NCI-H510A (cell line): Measurements from ENCODE around the gene CAPNS2.

Experiments
- DNase-seq: peaks from one replicate; lab custom pipeline; 2025; lab: John Stamatoyannopoulos, UW

The CAPNS2 gene

GRCh38 chr16:55566432-55567175 lies at the start of gene CAPNS2:
TSS of gene CAPNS2 (plus strand) at chr16:55566684. CDS start at chr16:55566757, 73 bp downstream.
- DNase-seq, result no peak

DNA sequence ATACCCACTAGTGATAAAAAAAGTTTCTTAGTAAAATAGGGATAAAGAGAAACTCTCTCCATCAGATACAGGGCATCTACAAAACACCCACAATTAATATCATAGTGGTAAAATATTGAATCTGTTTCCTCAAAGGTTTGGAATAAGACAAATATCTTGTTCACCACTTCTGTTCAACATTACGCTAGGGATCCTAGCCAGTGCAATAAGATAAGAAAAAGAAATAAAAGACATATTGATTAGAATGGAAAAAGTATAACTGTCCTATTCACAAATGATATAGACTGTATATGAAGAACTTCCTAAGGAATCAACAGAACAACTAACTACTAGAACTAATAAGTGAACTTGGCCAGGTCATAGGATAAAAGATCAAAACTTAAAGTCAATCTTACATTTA lies 44.7 kb upstream of the CAPNS2 start:
- DNase-seq, result no peak

DNA sequence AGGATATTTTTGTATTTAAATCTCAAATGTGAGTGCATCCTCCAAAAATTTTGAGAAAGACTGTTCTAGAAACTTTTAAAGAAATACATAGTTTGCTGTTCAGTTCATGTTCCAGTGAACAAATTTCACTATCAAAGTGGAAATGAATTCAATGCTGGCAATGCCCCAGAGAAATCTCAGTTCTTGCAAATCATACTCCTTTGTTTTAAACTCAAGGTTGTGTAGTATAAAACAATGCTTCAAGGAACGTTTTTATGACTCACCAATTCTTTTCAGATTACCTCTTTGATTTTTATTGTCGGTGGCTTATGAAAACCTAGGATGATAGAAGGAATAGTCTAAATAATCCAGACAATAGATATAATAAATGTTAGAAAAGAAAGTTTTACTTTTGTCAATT lies 40.0 kb upstream of the CAPNS2 start:
- DNase-seq, result no peak

- no peak for DNase-seq
Observed at GRCh38 chr16:55527885-55528284, 38.6 kb upstream of the CAPNS2 start.

- DNase-seq, result no peak
Observed at GRCh38 chr16:55529018-55529417, 37.5 kb upstream of the CAPNS2 start.

GRCh38 chr16:55530316-55530856 lies 36.1 kb upstream of the CAPNS2 start:
- DNase-seq, result no peak

- no peak for DNase-seq
Observed at GRCh38 chr16:55532227-55532626, 34.3 kb upstream of the CAPNS2 start.

DNA sequence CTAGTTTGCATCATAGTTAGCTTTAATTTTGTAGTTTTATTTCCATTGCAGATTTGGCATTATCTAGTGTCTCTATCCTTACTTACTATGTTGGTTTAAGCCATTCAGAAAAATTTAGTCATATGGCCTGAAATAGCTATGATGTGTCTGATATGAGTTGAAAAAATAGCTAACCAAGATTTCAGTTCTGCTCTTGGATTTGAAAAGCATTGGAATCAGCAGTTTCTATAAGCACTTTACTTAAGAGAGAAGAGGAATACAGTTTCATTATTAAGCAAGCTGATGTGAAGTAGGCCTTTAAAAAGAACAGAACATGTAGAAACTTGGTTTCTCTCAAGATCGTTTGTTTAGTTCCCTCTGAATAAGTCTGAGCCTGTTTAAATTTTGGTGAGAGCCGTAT lies 31.7 kb upstream of the CAPNS2 start:
- DNase-seq, result no peak

- DNase-seq, result no peak
Observed at GRCh38 chr16:55539049-55539448, 27.4 kb upstream of the CAPNS2 start.

- no peak for DNase-seq
Observed at GRCh38 chr16:55539488-55539887, 27.0 kb upstream of the CAPNS2 start.

DNA sequence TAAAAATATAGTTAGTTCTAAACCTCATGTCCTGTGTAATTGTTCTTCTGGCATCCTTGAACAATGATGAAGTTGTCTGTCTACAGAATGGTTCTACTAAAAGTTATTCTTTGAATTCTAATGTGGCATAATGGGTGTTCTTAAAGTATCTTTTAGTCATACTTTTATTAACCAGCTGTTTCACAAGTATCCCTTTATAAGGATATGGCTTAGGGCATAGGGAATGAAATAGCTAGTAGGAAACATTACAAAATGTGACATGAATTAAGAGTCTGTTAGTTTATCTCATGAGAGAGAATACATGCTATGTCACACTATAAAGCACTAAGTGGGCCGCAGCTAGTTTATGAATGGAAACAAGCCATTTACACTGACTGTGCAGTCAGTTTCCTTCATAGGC lies 26.3 kb upstream of the CAPNS2 start:
- DNase-seq, result no peak

DNA sequence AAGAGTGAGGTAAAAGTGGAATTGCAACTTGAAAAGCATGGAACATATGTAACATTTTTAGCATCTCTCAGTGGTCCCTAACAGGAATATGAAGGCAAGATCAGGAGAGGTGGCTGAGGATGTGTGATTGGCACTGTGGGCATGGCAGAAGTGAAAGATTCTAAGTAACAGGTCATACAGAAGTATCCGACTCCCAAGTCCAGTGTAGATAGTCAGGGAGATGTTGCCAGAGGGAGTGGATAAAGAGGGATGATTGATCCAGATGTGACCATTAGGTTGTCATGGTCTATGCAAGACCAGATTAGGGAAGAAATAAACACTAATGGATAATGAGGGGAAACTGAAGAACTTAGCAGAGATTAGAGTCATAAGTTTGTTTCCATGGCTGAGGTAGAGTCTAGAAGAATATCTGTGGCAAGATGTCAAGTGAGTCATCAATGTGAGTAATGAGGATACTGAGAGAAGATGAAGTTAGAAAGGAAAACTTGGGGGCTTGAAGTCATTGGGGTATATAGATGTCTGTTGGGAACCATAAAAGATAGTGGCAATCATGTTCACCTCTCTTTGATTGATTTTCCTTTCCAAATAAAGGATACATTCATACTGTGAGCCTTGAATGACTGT lies 23.9 kb upstream of the CAPNS2 start:
- no peak for DNase-seq

DNA sequence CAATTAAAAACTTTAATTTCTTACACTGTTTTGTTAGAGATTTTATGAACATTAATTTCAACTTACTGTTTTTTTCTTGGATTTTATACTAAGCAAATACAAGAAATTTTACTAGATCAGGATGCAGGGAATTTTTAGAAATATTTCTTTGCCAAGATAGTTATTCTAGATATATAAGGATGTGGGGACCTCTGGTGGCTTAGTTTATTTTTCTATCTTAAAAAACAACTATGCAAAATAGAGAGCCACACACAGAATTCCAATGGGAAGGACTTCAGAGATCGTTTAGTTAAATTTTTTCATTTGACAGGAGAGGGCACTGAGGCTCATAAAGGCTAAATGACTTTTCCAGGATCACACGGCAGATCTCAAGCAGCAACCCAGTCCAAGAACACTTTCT lies 23.0 kb upstream of the CAPNS2 start:
- no peak for DNase-seq

GRCh38 chr16:55552621-55553020 lies 13.9 kb upstream of the CAPNS2 start:
- no peak for DNase-seq

DNA sequence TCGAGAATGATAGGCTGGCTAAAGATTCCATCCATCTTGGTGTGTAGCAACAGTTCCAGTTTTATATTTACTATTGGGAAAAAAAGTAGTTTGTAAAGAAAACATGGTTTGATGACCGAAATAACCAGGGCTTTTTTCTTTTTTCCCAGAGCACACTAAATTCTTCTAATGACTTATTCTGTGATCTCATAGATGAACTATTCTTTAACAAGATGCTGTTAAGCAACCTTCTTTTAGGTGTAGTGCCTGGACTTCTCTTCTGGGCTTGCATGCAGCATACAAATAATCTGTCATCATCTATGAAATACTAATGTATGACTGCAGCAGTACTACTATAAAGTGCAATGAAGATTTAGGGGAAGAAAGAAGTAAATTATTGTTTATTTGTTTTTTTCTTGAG lies 11.0 kb upstream of the CAPNS2 start:
- DNase-seq, result no peak

GRCh38 chr16:55557186-55557585 lies 9.3 kb upstream of the CAPNS2 start:
- no peak for DNase-seq

GRCh38 chr16:55559233-55559632 lies 7.3 kb upstream of the CAPNS2 start:
- no peak for DNase-seq

GRCh38 chr16:55559933-55560516 lies 6.5 kb upstream of the CAPNS2 start:
- DNase-seq, result no peak

- DNase-seq, result no peak
Observed at GRCh38 chr16:55561319-55561848, 5.1 kb upstream of the CAPNS2 start.

DNA sequence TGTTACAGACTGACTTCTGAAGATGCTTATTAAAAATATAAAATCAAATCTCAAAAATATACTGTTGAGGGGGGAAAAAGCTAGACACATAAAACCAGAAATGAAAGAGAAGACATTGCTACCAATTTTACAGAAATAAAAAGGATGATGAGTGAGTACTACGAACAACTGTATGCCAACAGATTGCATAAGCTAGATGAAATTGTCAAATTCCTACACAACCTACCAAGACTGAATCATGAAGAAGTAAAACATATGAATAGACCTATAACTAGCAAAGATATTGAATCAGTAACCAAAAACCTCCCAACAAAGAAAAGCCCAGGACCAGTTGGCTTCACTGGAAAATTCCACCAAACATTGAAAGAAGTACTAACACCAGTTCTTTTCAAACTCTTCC lies 3.5 kb upstream of the CAPNS2 start:
- DNase-seq, result no peak

DNA sequence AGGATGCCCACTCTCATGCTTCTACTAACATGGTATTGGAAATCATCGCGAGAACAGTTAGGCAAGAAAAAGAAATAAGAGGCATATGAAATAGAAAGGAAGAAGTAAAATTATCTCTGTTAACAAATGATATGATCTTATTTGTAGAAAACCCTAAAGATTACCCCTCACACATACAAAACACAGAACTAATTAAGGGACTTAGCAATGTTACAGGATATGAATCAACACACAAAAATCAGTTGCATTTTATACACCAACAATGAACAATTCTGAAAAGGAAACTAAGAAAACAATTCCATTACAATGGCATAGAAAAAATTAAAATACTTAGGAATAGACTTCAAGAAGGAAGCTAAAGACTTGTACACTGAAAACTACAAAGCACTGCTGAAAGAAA lies 2.7 kb upstream of the CAPNS2 start:
- no peak for DNase-seq

GRCh38 chr16:55565086-55565485 lies 1.4 kb upstream of the CAPNS2 start:
- DNase-seq, result no peak

GRCh38 chr16:55567382-55567781 lies 898 bp downstream of the CAPNS2 start:
- no peak for DNase-seq
